BLaER1 treated with 17β-estradiol and CSF1 and Interleukin-3, amounts not matched to agents 10 nM and 100 nM (cell line): ENCODE measurements around the gene SCT.
"Not testable (repeated sequence)": the region's sequence is repeated elsewhere in the genome, so short reads cannot be mapped to it uniquely, and the experiment has no call there.

Experiments used
- H3K27ac ChIP-seq, 11 experiments: shearing (Covaris generic); formaldehyde crosslinking; 2 replicates each; pipeline ENCODE4 v1.8.1; 2022
- H3K27me3 ChIP-seq, 11 experiments: shearing (Covaris generic); formaldehyde crosslinking; 2 replicates each; pipeline ENCODE4 v1.8.1; 2022
- H3K36me3 ChIP-seq, 11 experiments: shearing (Covaris generic); formaldehyde crosslinking; 2 replicates each; pipeline ENCODE4 v1.8.1; 2022
- H3K4me1 ChIP-seq, 10 experiments: shearing (Covaris generic); formaldehyde crosslinking; 2 replicates each; pipeline ENCODE4 v1.8.1; 2022
- H3K4me2 ChIP-seq, 11 experiments: shearing (Covaris generic); formaldehyde crosslinking; 2 replicates each; pipeline ENCODE4 v1.8.1; 2022
- H3K4me3 ChIP-seq, 10 experiments: shearing (Covaris generic); formaldehyde crosslinking; 2 replicates each; pipeline ENCODE4 v1.8.1; 2022
- H3K9ac ChIP-seq, 11 experiments: shearing (Covaris generic); formaldehyde crosslinking; 2 replicates each; pipeline ENCODE4 v1.8.1; 2022
- H3K9me3 ChIP-seq, 11 experiments: shearing (Covaris generic); formaldehyde crosslinking; replicated peaks in 1 of 11; 2 replicates each; pipeline ENCODE4 v1.8.1; 2022
- H4K20me1 ChIP-seq, 11 experiments: shearing (Covaris generic); formaldehyde crosslinking; 2 replicates each; pipeline ENCODE4 v1.8.1; 2022
- Cebpa-rat ChIP-seq, 11 experiments: shearing (Covaris generic); IDR thresholded peaks; 2 replicates each; pipeline ENCODE4 v1.8.1; 2022

Gene SCT

DNA sequence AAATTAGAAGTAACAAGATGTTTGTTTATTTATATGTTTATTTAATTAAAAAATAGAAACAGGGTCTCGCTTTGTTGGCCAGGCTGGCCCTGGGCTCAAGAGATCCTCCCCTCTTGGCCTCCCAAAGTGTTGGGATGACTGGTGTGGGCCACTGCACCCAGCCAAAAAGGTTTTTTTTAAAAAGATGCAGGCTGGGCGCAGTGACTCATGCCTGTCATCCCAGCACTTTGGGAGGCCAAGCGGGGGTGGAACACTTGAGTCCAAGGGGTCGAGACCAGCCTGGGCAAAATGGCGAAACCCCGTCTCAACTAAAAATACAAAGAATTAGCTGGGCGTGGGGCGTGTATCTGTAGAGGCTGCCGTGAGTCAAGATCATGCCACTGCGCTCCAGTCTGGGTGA, 23.5 kb upstream of the SCT start:
- peaks cover 0 to 54% (median 23%) of the 10 kb centered on the region in 11 experiments; a peak in 17 of 22 replicates for H4K20me1 ChIP-seq
- H3K4me3 ChIP-seq, result no peak overlapping the region
- H3K4me1 ChIP-seq, result peaks cover 14 to 19% (median 17%) of the 10 kb centered on the region in 10 experiments
- peaks cover 0 to 5% (median 0%) of the 10 kb centered on the region in 11 experiments; a peak in 1 of 22 replicates for H3K9me3 ChIP-seq
- H3K27ac ChIP-seq, result no peak overlapping the region
- no peak overlapping the region for H3K9ac ChIP-seq
- H3K4me2 ChIP-seq, result no peak overlapping the region
- H3K36me3 ChIP-seq, result peaks cover 60 to 95% (median 77%) of the 10 kb centered on the region in 11 experiments
- no peak for TF ChIP-seq Cebpa-rat (IDR thresholded peaks at IDR 0.05)
- H3K27me3 ChIP-seq, result no peaks in the 10 kb centered on the region

DNA sequence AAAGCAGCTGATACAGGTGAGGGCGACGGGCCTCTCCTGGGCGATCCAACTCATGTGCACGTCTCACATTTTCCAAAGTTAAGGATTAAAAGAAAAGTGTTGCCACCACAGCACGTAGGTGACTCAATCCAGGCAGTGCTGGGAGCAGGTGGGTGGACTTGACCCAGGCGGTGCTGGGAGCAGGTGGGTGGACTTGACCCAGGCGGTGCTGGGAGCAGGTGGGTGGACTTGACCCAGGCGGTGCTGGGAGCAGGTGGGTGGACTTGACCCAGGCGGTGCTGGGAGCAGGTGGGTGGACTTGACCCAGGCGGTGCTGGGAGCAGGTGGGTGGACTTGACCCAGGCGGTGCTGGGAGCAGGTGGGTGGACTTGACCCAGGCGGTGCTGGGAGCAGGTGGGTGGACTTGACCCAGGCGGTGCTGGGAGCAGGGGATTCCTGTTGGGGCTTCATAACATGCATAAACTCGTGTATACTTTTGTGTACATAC, 20.7 kb upstream of the SCT start:
- H3K4me2 ChIP-seq, H3K9ac ChIP-seq, H3K9me3 ChIP-seq, H3K4me3 ChIP-seq, H3K27me3 ChIP-seq, H3K27ac ChIP-seq: not testable (repeated sequence)
- peaks cover 17 to 24% (median 22%) of the 10 kb centered on the region in 10 experiments for H3K4me1 ChIP-seq
- peaks cover 0 to 55% (median 33%) of the 10 kb centered on the region in 11 experiments; a peak in 19 of 22 replicates for H4K20me1 ChIP-seq
- peaks cover 50 to 87% (median 67%) of the 10 kb centered on the region in 11 experiments for H3K36me3 ChIP-seq

GRCh38 chr11:646214-646613, 19.2 kb upstream of the SCT start:
- no peak for TF ChIP-seq Cebpa-rat (IDR thresholded peaks at IDR 0.05)
- Histone ChIP-seq H3K4me2 (peak overlapping the region; percentile 47 to 89 (median 67)), H4K20me1 (peaks cover 14 to 70% (median 48%) of the 10 kb centered on the region in 11 experiments), H3K9me3 (no peaks in the 10 kb centered on the region), H3K4me1 (peaks cover 18 to 35% (median 32%) of the 10 kb centered on the region in 10 experiments), H3K4me3 (no peak overlapping the region), H3K27me3 (peaks cover 0 to 9% (median 7%) of the 10 kb centered on the region in 11 experiments; a peak in 19 of 22 replicates), H3K27ac (0 out of 22 replicates have a peak overlapping the region, but pooled peaks of 1 of the 11 experiments have one; percentile 17), H3K9ac (peak overlapping the region in 5 of 11 experiments; percentile 25 to 42 (median 33); a peak in 3 of 22 replicates), H3K36me3 (peaks cover 42 to 86% (median 66%) of the 10 kb centered on the region in 11 experiments)

DNA sequence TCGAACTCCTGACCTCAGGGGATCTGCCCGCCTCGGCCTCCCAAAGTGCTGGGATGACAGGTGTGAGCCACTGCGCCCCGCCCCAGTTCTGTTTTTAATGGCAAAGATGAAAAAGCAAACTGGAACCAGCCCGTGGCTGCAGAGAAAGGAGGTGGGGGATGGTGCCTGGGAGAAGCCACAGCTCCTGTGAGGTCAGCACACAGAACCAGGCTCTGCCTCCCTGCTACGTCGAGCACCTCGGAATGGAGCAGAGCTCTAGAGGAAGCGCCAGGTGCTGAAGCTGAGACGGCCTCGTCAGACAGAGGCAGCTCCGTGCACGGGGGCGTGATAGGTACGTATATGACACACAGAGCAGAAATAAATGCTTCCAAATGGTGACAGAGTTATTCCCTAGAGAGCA, 18.6 kb upstream of the SCT start:
- peak overlapping the region in 3 of 11 experiments; percentile 7 to 47 (median 33); a peak in 3 of 22 replicates for H3K9ac ChIP-seq
- TF ChIP-seq Cebpa-rat (IDR thresholded peaks at IDR 0.05), result no peak
- H3K9me3 ChIP-seq, result no peaks in the 10 kb centered on the region
- H3K36me3 ChIP-seq, result peaks cover 35 to 84% (median 62%) of the 10 kb centered on the region in 11 experiments
- H3K4me3 ChIP-seq, result no peak overlapping the region
- peaks cover 21 to 71% (median 55%) of the 10 kb centered on the region in 11 experiments for H4K20me1 ChIP-seq
- H3K4me1 ChIP-seq, result peaks cover 25 to 42% (median 38%) of the 10 kb centered on the region in 10 experiments
- H3K27ac ChIP-seq, result no peak overlapping the region
- peak overlapping the region; percentile 35 to 89 (median 67); a peak in 20 of 22 replicates for H3K4me2 ChIP-seq
- H3K27me3 ChIP-seq, result peaks cover 7 to 16% (median 14%) of the 10 kb centered on the region in 11 experiments

GRCh38 chr11:643849-644738, 17.1 kb upstream of the SCT start:
- peaks cover 22 to 69% (median 48%) of the 10 kb centered on the region in 11 experiments for H3K36me3 ChIP-seq
- no peaks in the 10 kb centered on the region for H3K9me3 ChIP-seq
- H3K27me3 ChIP-seq, result peaks cover 20 to 31% (median 28%) of the 10 kb centered on the region in 11 experiments
- no peak overlapping the region for H3K27ac ChIP-seq
- peaks cover 30 to 86% (median 65%) of the 10 kb centered on the region in 11 experiments for H4K20me1 ChIP-seq
- H3K4me1 ChIP-seq, result peaks cover 28 to 53% (median 45%) of the 10 kb centered on the region in 10 experiments
- no peak overlapping the region for H3K4me2 ChIP-seq
- H3K9ac ChIP-seq, result no peak overlapping the region
- TF ChIP-seq Cebpa-rat (IDR thresholded peaks at IDR 0.05), result no peak
- no peak overlapping the region for H3K4me3 ChIP-seq

GRCh38 chr11:643366-643765, 16.4 kb upstream of the SCT start:
- no peak overlapping the region for H3K9ac ChIP-seq
- no peak for TF ChIP-seq Cebpa-rat (IDR thresholded peaks at IDR 0.05)
- peaks cover 38 to 93% (median 72%) of the 10 kb centered on the region in 11 experiments for H4K20me1 ChIP-seq
- H3K27me3 ChIP-seq, result peaks cover 28 to 38% (median 36%) of the 10 kb centered on the region in 11 experiments
- H3K4me3 ChIP-seq, result no peak overlapping the region
- H3K36me3 ChIP-seq, result peaks cover 22 to 63% (median 43%) of the 10 kb centered on the region in 11 experiments
- no peaks in the 10 kb centered on the region for H3K9me3 ChIP-seq
- H3K4me1 ChIP-seq, result peaks cover 28 to 57% (median 45%) of the 10 kb centered on the region in 10 experiments
- H3K27ac ChIP-seq, result no peak overlapping the region
- no peak overlapping the region for H3K4me2 ChIP-seq

DNA sequence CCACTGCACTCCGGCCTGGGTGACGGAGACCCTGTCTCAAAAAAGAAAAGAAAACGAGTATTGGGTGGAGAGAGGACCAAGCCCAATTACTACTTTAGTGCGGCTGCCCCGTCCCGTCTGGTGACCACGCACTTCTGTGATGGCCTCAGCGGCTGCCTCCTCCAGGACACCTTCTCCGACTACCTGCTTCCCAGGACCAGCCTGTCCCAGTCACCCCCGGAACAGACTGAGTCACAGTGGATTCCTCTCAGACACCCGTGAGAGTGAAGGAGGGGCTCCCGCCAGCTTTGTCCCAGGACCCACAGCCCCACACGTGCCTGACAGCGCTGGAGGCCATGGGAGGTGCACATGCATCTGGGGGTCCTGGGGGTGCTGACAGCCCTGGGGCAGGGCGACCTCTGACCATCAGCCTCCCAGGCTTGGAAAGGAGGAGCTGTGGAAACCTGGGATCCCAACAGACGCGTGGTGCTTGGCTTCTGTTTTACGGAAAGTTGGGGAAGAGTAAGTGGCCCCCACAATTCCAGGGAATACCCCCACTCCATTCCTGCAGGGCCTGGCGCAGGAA, 14.9 kb upstream of the SCT start:
- Histone ChIP-seq H3K27me3 (peaks cover 42 to 53% (median 50%) of the 10 kb centered on the region in 11 experiments), H3K4me1 (peaks cover 28 to 54% (median 41%) of the 10 kb centered on the region in 10 experiments), H3K27ac (no peak overlapping the region), H3K9me3 (no peaks in the 10 kb centered on the region), H3K9ac (no peak overlapping the region), H4K20me1 (peaks cover 52 to 98% (median 87%) of the 10 kb centered on the region in 11 experiments), H3K36me3 (peaks cover 19 to 56% (median 39%) of the 10 kb centered on the region in 11 experiments; a peak in 21 of 22 replicates), H3K4me2 (peak overlapping the region in 2 of 11 experiments; percentile 3 to 17; a peak in 1 of 22 replicates), H3K4me3 (no peak overlapping the region)
- TF ChIP-seq Cebpa-rat (IDR thresholded peaks at IDR 0.05), result no peak

GRCh38 chr11:640021-640706, 13.2 kb upstream of the SCT start:
- Histone ChIP-seq H3K9ac (peak overlapping the region in 7 of 11 experiments; percentile 16 to 61 (median 33); a peak in 10 of 22 replicates), H3K4me2 (peak overlapping the region; percentile 72 to 92 (median 85)), H3K9me3 (no peaks in the 10 kb centered on the region), H4K20me1 (peaks cover 63 to 100% (median 86%) of the 10 kb centered on the region in 11 experiments), H3K4me3 (peak overlapping the region in 4 of 10 experiments; percentile 10 to 44 (median 26); a peak in 5 of 20 replicates), H3K36me3 (peaks cover 19 to 52% (median 36%) of the 10 kb centered on the region in 11 experiments; a peak in 21 of 22 replicates), H3K27ac (no peak overlapping the region), H3K27me3 (peaks cover 45 to 64% (median 54%) of the 10 kb centered on the region in 11 experiments), H3K4me1 (peaks cover 11 to 37% (median 24%) of the 10 kb centered on the region in 10 experiments)
- TF ChIP-seq Cebpa-rat (IDR thresholded peaks at IDR 0.05), result no peak
